SK-N-SH (cell line): ENCODE data around the gene HCN1. TPM values are rescaled to one million over a fixed set of nuclear protein-coding genes. Genes with fewer than 3 reads are reported as not detected.

ENCODE experiments used
- CTCF ChIA-PET: fragments of 300-600, 350-600 bp; formaldehyde crosslinking; extraction: SDS; loops from one replicate; lab custom pipeline; 2021; lab: Yijun Ruan, JAX
- POLR2A ChIA-PET: fragments of 350-600 bp; sonication (Branson Sonifier 250); formaldehyde crosslinking; extraction: SDS; loops from one replicate; lab custom pipeline; 2020; ENCODE audit warnings: antibody characterized with exemption, inconsistent platforms; lab: Yijun Ruan, JAX
- DNase-seq: peaks from one replicate; pipeline ENCODE4 v3.0.0; 2012
- H2AFZ ChIP-seq: fragments of 200-600 bp; sonication (generic); 2 replicates; pipeline ENCODE4 v1.8.1; 2016; ENCODE audit warnings: antibody characterized with exemption, mild to moderate bottlenecking, low read depth
- H3F3A ChIP-seq: fragments of 200-600 bp; sonication (generic); replicated peaks from 2 replicates; pipeline ENCODE3; 2016; ENCODE audit warnings: antibody characterized with exemption, mild to moderate bottlenecking; ENCODE audit not compliant: insufficient read depth
- H3K27ac ChIP-seq, 2 experiments: fragments of 200-500 bp in 1 of 2; fragments of 200-600 bp in 1 of 2; sonication (Bioruptor generic) in 1 of 2; sonication (generic), shearing (Covaris generic) in 1 of 2; 2 replicates each; pipeline versions ENCODE4 v1.5.1 to v1.6.1; 2014 to 2016; ENCODE audit warnings: low read depth in 2 of 2, inconsistent platforms in 1 of 2, low read length in 1 of 2, mild to moderate bottlenecking in 1 of 2, mixed read lengths in 1 of 2
- H3K27me3 ChIP-seq: fragments of 200-600 bp; sonication (generic), shearing (Covaris generic); 2 replicates; pipeline ENCODE4 v1.6.1; 2016; ENCODE audit warnings: mixed run types; ENCODE audit not compliant: insufficient read depth
- H3K36me3 ChIP-seq, 2 experiments: fragments of 200-500 bp in 1 of 2; fragments of 200-600 bp in 1 of 2; sonication (Bioruptor generic) in 1 of 2; sonication (generic) in 1 of 2; replicated peaks in 1 of 2; 2 replicates each; pipeline versions ENCODE3 to v1.5.1; 2014 to 2016; ENCODE audit warnings: low read length in 1 of 2, mild to moderate bottlenecking in 1 of 2; ENCODE audit not compliant: insufficient read depth in 2 of 2, control insufficient read depth in 1 of 2
- H3K4me1 ChIP-seq, 2 experiments: fragments of 200-500 bp in 1 of 2; fragments of 200-600 bp in 1 of 2; sonication (Bioruptor generic) in 1 of 2; sonication (generic), shearing (Covaris generic) in 1 of 2; 2 replicates each; pipeline versions ENCODE4 v1.5.1 to v1.6.1; 2014 to 2016; ENCODE audit warnings: low read depth in 1 of 2, low read length in 1 of 2, mixed run types in 1 of 2; ENCODE audit not compliant: insufficient read depth in 2 of 2, control insufficient read depth in 1 of 2
- H3K4me2 ChIP-seq: fragments of 200-600 bp; sonication (generic), shearing (Covaris generic); 2 replicates; pipeline ENCODE4 v1.6.1; 2017; ENCODE audit warnings: mixed run types
- H3K4me3 ChIP-seq, 2 experiments: fragments of 200-500 bp in 1 of 2; fragments of 200-600 bp in 1 of 2; sonication (Bioruptor generic) in 1 of 2; sonication (generic), shearing (Covaris generic) in 1 of 2; 2 replicates each; pipeline versions ENCODE4 v1.5.1 to v1.8.1; 2014 to 2016; ENCODE audit warnings: low read depth in 2 of 2, inconsistent platforms in 1 of 2, low read length in 1 of 2, mild to moderate bottlenecking in 1 of 2, mixed read lengths in 1 of 2, moderate library complexity in 1 of 2
- H3K79me2 ChIP-seq: fragments of 200-600 bp; sonication (generic); 2 replicates; pipeline ENCODE4 v1.8.1; 2017; ENCODE audit warnings: mild to moderate bottlenecking; ENCODE audit not compliant: insufficient read depth
- H3K9ac ChIP-seq: fragments of 200-600 bp; sonication (generic); 2 replicates; pipeline ENCODE4 v1.6.1; 2017; ENCODE audit warnings: mixed run types
- H3K9me2 ChIP-seq: fragments of 200-600 bp; sonication (generic); 2 replicates; pipeline ENCODE4 v1.6.1; 2017; ENCODE audit warnings: mixed run types
- H3K9me3 ChIP-seq: fragments of 200-600 bp; sonication (generic); 2 replicates; pipeline ENCODE4 v1.6.1; 2017; ENCODE audit warnings: mixed run types, mild to moderate bottlenecking, moderate library complexity
- H4K20me1 ChIP-seq: fragments of 200-600 bp; sonication (generic); 2 replicates; pipeline ENCODE4 v1.6.1; 2017; ENCODE audit warnings: mild to moderate bottlenecking, mixed run types; ENCODE audit not compliant: insufficient read depth
- CHD2 ChIP-seq: fragments of 150-350 bp; IDR thresholded peaks from 2 replicates; pipeline ENCODE4 v1.6.1; 2018; ENCODE audit warnings: low read length; ENCODE audit not compliant: partially characterized antibody
- EP300 ChIP-seq, 2 experiments: IDR thresholded peaks; 2 replicates each; pipeline versions ENCODE4 v1.4.0 to v1.6.1; 2012; ENCODE audit warnings: borderline replicate concordance in 1 of 2, low read depth in 1 of 2, low read length in 1 of 2
- EZH2phosphoT487 ChIP-seq: fragments of 200-600 bp; sonication (generic); IDR thresholded peaks from 2 replicates; pipeline ENCODE4 v1.6.1; 2017; ENCODE audit warnings: low read depth, mixed run types, mild to moderate bottlenecking, antibody characterized with exemption, moderate library complexity, borderline replicate concordance
- FOSL2 ChIP-seq: IDR thresholded peaks from 2 replicates; pipeline ENCODE4 v1.4.0; 2012; ENCODE audit warnings: low read depth, mild to moderate bottlenecking, moderate library complexity, borderline replicate concordance
- FOXM1 ChIP-seq: IDR thresholded peaks from 2 replicates; pipeline ENCODE4 v1.4.0; 2012; ENCODE audit warnings: low read depth, mild to moderate bottlenecking
- GABPA ChIP-seq: IDR thresholded peaks from 2 replicates; pipeline ENCODE4 v1.4.0; 2012; ENCODE audit warnings: low read depth, mild to moderate bottlenecking
- JUND ChIP-seq: IDR thresholded peaks from 2 replicates; pipeline ENCODE4 v1.4.0; 2012
- POLR2AphosphoS5 ChIP-seq: IDR thresholded peaks from 2 replicates; pipeline ENCODE4 v1.6.1; 2012; ENCODE audit warnings: low read depth, low read length
- RAD21 ChIP-seq: IDR thresholded peaks from 2 replicates; pipeline ENCODE4 v1.6.1; 2012; ENCODE audit warnings: mild to moderate bottlenecking, low read length
- RFX5 ChIP-seq: IDR thresholded peaks from 2 replicates; pipeline ENCODE4 v1.6.1; 2012; ENCODE audit warnings: mild to moderate bottlenecking, improper control_type of control experiment, low read length
- RXRA ChIP-seq: IDR thresholded peaks from 2 replicates; pipeline ENCODE4 v1.4.0; 2012; ENCODE audit warnings: low read depth, mild to moderate bottlenecking, borderline replicate concordance
- SIN3A ChIP-seq: IDR thresholded peaks from 2 replicates; pipeline ENCODE4 v1.6.1; 2012; ENCODE audit warnings: low read depth, mild to moderate bottlenecking, low read length, moderate library complexity, borderline replicate concordance
- TAF1 ChIP-seq: IDR thresholded peaks from 2 replicates; pipeline ENCODE4 v1.6.1; 2012; ENCODE audit warnings: low read depth, mild to moderate bottlenecking, low read length, moderate library complexity, borderline replicate concordance
- TEAD4 ChIP-seq: IDR thresholded peaks from 2 replicates; pipeline ENCODE4 v1.4.0; 2012; ENCODE audit warnings: mild to moderate bottlenecking, borderline replicate concordance; ENCODE audit not compliant: insufficient read depth
- WGBS: methylation state at CpG from one replicate; pipeline ENCODE4 v1.1.6; 2017; ENCODE audit warnings: low lambda C conversion rate; 5-methylcytosine and 5-hydroxymethylcytosine counted together
- polyA plus RNA-seq, 3 experiments: library from polyadenylated mRNA; depleted of rRNA; stranded (reverse); fragments of >200 nt; gene quantifications; 2 replicates each; pipeline ENCODE4 v1.2.3, GENCODE V29; 2012
- TF ChIP-seq, protein P1 (sequence below): IDR thresholded peaks from 2 replicates; pipeline ENCODE4 v1.4.0; 2012; ENCODE audit warnings: low read depth, borderline replicate concordance
- TF ChIP-seq, protein P2 (sequence below): IDR thresholded peaks from 2 replicates; pipeline ENCODE4 v1.4.0; 2012; ENCODE audit warnings: low read depth, borderline replicate concordance
- TF ChIP-seq, protein P3 (sequence below): IDR thresholded peaks from 2 replicates; pipeline ENCODE4 v1.6.1; 2012; ENCODE audit warnings: mild to moderate bottlenecking, low read depth, low read length, moderate library complexity
- TF ChIP-seq, protein P4 (sequence below): IDR thresholded peaks from 2 replicates; pipeline ENCODE4 v1.4.0; 2012; ENCODE audit warnings: low read depth

The HCN1 gene
- polyA plus RNA-seq, 1 of the 3 experiments (the other 2 are of a cell fraction): not detected

DNA sequence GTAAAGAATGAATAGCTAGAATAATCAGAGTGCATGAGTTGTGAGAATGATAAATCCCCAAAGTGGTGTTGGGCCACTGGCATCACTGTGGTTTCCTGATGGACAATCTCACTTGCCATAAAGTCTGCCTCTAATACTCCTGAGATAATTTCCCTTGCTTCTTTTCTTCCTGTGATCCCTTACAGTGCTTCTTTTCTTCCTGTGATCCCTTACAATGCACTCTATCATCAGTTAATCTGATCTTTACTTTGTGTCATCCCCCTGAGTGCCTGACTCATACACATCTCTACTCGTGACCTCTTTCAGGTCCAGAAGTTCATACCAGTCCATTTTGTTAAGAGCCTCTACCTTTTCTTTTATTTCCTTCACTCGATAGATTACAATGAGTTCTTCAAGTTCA, 418.3 kb downstream of the HCN1 start:
- no peaks in the 10 kb centered on the region for H3K9me3 ChIP-seq
- CTCF ChIA-PET: no interaction called here
- no peak overlapping the region for H3K9ac ChIP-seq
- DNase-seq: no peak
- no peaks in the 10 kb centered on the region for H4K20me1 ChIP-seq
- POLR2A ChIA-PET: no interaction called here
- H3F3A ChIP-seq: no peaks in the 10 kb centered on the region
- no peak overlapping the region for H3K27ac ChIP-seq
- no peaks in the 10 kb centered on the region for H3K4me1 ChIP-seq
- no peaks in the 10 kb centered on the region for H3K27me3 ChIP-seq
- no peaks in the 10 kb centered on the region for H3K79me2 ChIP-seq
- H3K9me2 ChIP-seq: no peaks in the 10 kb centered on the region
- no peaks in the 10 kb centered on the region for H3K36me3 ChIP-seq
- H3K4me3 ChIP-seq: no peak overlapping the region
- 0% methylated on average over 2 of the region's 2 CpGs for WGBS
- H2AFZ ChIP-seq: no peak overlapping the region
- TF ChIP-seq GABPA (no peak), RXRA (no peak), EP300 (IDR thresholded peaks at IDR 0.05; ENCODE audit: borderline replicate concordance in 1 of 2, low read depth in 1 of 2, low read length in 1 of 2) (no peak), FOXM1 (no peak), TEAD4 (no peak), FOSL2 (no peak)
- TF ChIP-seq, protein P1, sequence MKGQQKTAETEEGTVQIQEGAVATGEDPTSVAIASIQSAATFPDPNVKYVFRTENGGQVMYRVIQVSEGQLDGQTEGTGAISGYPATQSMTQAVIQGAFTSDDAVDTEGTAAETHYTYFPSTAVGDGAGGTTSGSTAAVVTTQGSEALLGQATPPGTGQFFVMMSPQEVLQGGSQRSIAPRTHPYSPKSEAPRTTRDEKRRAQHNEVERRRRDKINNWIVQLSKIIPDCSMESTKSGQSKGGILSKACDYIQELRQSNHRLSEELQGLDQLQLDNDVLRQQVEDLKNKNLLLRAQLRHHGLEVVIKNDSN: no peak
- TF ChIP-seq, protein P2, sequence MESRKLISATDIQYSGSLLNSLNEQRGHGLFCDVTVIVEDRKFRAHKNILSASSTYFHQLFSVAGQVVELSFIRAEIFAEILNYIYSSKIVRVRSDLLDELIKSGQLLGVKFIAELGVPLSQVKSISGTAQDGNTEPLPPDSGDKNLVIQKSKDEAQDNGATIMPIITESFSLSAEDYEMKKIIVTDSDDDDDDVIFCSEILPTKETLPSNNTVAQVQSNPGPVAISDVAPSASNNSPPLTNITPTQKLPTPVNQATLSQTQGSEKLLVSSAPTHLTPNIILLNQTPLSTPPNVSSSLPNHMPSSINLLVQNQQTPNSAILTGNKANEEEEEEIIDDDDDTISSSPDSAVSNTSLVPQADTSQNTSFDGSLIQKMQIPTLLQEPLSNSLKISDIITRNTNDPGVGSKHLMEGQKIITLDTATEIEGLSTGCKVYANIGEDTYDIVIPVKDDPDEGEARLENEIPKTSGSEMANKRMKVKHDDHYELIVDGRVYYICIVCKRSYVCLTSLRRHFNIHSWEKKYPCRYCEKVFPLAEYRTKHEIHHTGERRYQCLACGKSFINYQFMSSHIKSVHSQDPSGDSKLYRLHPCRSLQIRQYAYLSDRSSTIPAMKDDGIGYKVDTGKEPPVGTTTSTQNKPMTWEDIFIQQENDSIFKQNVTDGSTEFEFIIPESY: no peak
- no peak overlapping the region for H3K4me2 ChIP-seq

DNA sequence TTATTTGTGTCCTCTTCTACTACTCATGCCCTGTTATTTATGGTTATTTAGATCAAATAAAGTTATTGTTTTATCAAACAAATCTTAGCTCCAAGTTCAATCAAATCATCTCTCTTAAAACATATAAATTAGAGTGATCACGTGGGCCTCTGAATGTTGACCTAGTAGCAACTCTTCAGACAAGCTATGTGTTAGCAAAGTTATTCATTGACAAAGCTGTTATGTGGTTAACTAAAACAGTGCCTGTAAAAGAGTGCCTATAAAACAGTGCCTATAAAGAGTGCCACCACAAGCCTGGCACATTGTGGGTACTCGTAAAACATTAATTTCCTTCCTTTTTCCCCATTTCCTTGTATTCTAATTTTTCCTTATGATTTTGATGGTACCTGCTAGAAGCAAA, 421.9 kb downstream of the HCN1 start:
- no peak overlapping the region for H3K9ac ChIP-seq
- no peaks in the 10 kb centered on the region for H3K4me1 ChIP-seq
- no peak overlapping the region for H3K27ac ChIP-seq
- no peaks in the 10 kb centered on the region for H3F3A ChIP-seq
- no peaks in the 10 kb centered on the region for H3K9me2 ChIP-seq
- no peak overlapping the region for H2AFZ ChIP-seq
- 2% methylated on average over 2 of the region's 2 CpGs for WGBS
- CTCF ChIA-PET: no interaction called here
- no peaks in the 10 kb centered on the region for H3K79me2 ChIP-seq
- H3K4me2 ChIP-seq: no peak overlapping the region
- DNase-seq: no peak
- H3K9me3 ChIP-seq: no peaks in the 10 kb centered on the region
- TF ChIP-seq RXRA: no peak
- no peak for TF ChIP-seq POLR2AphosphoS5
- TF ChIP-seq, protein P2: no peak
- TF ChIP-seq CHD2: no peak
- TF ChIP-seq, protein P3, sequence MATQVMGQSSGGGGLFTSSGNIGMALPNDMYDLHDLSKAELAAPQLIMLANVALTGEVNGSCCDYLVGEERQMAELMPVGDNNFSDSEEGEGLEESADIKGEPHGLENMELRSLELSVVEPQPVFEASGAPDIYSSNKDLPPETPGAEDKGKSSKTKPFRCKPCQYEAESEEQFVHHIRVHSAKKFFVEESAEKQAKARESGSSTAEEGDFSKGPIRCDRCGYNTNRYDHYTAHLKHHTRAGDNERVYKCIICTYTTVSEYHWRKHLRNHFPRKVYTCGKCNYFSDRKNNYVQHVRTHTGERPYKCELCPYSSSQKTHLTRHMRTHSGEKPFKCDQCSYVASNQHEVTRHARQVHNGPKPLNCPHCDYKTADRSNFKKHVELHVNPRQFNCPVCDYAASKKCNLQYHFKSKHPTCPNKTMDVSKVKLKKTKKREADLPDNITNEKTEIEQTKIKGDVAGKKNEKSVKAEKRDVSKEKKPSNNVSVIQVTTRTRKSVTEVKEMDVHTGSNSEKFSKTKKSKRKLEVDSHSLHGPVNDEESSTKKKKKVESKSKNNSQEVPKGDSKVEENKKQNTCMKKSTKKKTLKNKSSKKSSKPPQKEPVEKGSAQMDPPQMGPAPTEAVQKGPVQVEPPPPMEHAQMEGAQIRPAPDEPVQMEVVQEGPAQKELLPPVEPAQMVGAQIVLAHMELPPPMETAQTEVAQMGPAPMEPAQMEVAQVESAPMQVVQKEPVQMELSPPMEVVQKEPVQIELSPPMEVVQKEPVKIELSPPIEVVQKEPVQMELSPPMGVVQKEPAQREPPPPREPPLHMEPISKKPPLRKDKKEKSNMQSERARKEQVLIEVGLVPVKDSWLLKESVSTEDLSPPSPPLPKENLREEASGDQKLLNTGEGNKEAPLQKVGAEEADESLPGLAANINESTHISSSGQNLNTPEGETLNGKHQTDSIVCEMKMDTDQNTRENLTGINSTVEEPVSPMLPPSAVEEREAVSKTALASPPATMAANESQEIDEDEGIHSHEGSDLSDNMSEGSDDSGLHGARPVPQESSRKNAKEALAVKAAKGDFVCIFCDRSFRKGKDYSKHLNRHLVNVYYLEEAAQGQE: no peak
- TF ChIP-seq TAF1: no peak
- TF ChIP-seq FOSL2: no peak
- no peak for TF ChIP-seq RAD21
- TF ChIP-seq SIN3A: no peak
- TF ChIP-seq, protein P4, sequence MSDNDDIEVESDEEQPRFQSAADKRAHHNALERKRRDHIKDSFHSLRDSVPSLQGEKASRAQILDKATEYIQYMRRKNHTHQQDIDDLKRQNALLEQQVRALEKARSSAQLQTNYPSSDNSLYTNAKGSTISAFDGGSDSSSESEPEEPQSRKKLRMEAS: no peak
- TF ChIP-seq EZH2phosphoT487: no peak
- no peak for TF ChIP-seq JUND
- no peak for TF ChIP-seq RFX5
- H3K27me3 ChIP-seq: no peaks in the 10 kb centered on the region
- POLR2A ChIA-PET: no interaction called here
- H4K20me1 ChIP-seq: no peaks in the 10 kb centered on the region
- H3K4me3 ChIP-seq: no peak overlapping the region
- H3K36me3 ChIP-seq: no peaks in the 10 kb centered on the region
